H9 (cell line): ENCODE data around the gene MAT2A. TPM values are rescaled to one million over a fixed set of nuclear protein-coding genes. Genes with fewer than 3 reads are reported as not detected.

ENCODE experiments used
- DNase-seq: peaks from one replicate; pipeline ENCODE4 v3.0.0-alpha.2; 2017
- H2AFZ ChIP-seq: one replicate; pipeline ENCODE4 v1.6.1; 2013; ENCODE audit warnings: mild to moderate bottlenecking, low read length, control low read depth, moderate library complexity
- H2AK5ac ChIP-seq: 2 replicates; pipeline ENCODE4 v1.6.1; 2013; ENCODE audit warnings: low read length, control low read depth, mixed read lengths; ENCODE audit not compliant: insufficient read length
- H2BK120ac ChIP-seq: one replicate; pipeline ENCODE4 v1.6.1; 2013; ENCODE audit warnings: low read depth, mild to moderate bottlenecking, low read length, control low read depth, inconsistent platforms; ENCODE audit not compliant: poor library complexity, severe bottlenecking
- H2BK12ac ChIP-seq: 2 replicates; pipeline ENCODE4 v1.6.1; 2013; ENCODE audit warnings: low read length, control low read depth, mixed read lengths, low read depth; ENCODE audit not compliant: insufficient read length
- H2BK15ac ChIP-seq: 2 replicates; pipeline ENCODE4 v1.6.1; 2013; ENCODE audit warnings: low read depth, low read length, control low read depth
- H2BK20ac ChIP-seq: one replicate; pipeline ENCODE4 v1.6.1; 2013; ENCODE audit warnings: low read depth, mild to moderate bottlenecking, low read length, control low read depth, inconsistent platforms; ENCODE audit not compliant: poor library complexity, severe bottlenecking
- H2BK5ac ChIP-seq: 2 replicates; pipeline ENCODE4 v1.6.1; 2013; ENCODE audit warnings: low read length, control low read depth, mixed read lengths; ENCODE audit not compliant: insufficient read length
- H3K14ac ChIP-seq: 2 replicates; pipeline ENCODE4 v1.6.1; 2013; ENCODE audit warnings: low read length, control low read depth; ENCODE audit not compliant: insufficient read depth
- H3K18ac ChIP-seq: 2 replicates; pipeline ENCODE4 v1.6.1; 2013; ENCODE audit warnings: low read depth, mild to moderate bottlenecking, mixed read lengths, low read length, control low read depth; ENCODE audit not compliant: insufficient read length
- H3K23ac ChIP-seq: 2 replicates; pipeline ENCODE4 v1.6.1; 2013; ENCODE audit warnings: low read length, control low read depth, mixed read lengths, low read depth; ENCODE audit not compliant: insufficient read length
- H3K23me2 ChIP-seq: 2 replicates; pipeline ENCODE4 v1.6.1; 2013; ENCODE audit warnings: low read depth, mild to moderate bottlenecking, mixed read lengths, low read length, control low read depth; ENCODE audit not compliant: insufficient read length, poor library complexity, severe bottlenecking
- H3K27ac ChIP-seq: 2 replicates; pipeline ENCODE4 v1.5.1; 2013; ENCODE audit warnings: low read length, control low read depth, mixed read lengths, low read depth; ENCODE audit not compliant: insufficient read length
- H3K27me3 ChIP-seq: 2 replicates; pipeline ENCODE4 v1.6.1; 2013; ENCODE audit warnings: low read length, control low read depth, inconsistent platforms; ENCODE audit not compliant: insufficient read depth
- H3K4ac ChIP-seq: 2 replicates; pipeline ENCODE4 v1.6.1; 2013; ENCODE audit warnings: low read depth, mild to moderate bottlenecking, control low read depth, inconsistent platforms, low read length, moderate library complexity
- H3K4me1 ChIP-seq: 2 replicates; pipeline ENCODE4 v1.6.1; 2013; ENCODE audit warnings: low read length, control low read depth, inconsistent platforms; ENCODE audit not compliant: insufficient read depth
- H3K4me2 ChIP-seq: 2 replicates; pipeline ENCODE4 v1.6.1; 2013; ENCODE audit warnings: low read length, control low read depth, mixed read lengths; ENCODE audit not compliant: insufficient read length, insufficient read depth
- H3K56ac ChIP-seq: 2 replicates; pipeline ENCODE4 v1.6.1; 2013; ENCODE audit warnings: low read depth, mild to moderate bottlenecking, mixed read lengths, low read length, control low read depth; ENCODE audit not compliant: insufficient read length
- H3K79me1 ChIP-seq: 2 replicates; pipeline ENCODE4 v1.6.1; 2013; ENCODE audit warnings: low read depth, mild to moderate bottlenecking, moderate library complexity, low read length, control low read depth, inconsistent platforms; ENCODE audit not compliant: insufficient read depth, poor library complexity, severe bottlenecking
- H3K79me2 ChIP-seq: 2 replicates; pipeline ENCODE4 v1.6.1; 2013; ENCODE audit warnings: low read length, control low read depth, inconsistent platforms; ENCODE audit not compliant: insufficient read depth
- H3K9ac ChIP-seq: 2 replicates; pipeline ENCODE4 v1.6.1; 2013; ENCODE audit warnings: low read length, control low read depth, mixed read lengths; ENCODE audit not compliant: insufficient read length; ENCODE audit errors: extremely low read depth
- H3K9me3 ChIP-seq: one replicate; pipeline ENCODE4 v1.6.1; 2013; ENCODE audit warnings: low read depth, low read length, inconsistent platforms; ENCODE audit not compliant: control insufficient read depth
- H3T11ph ChIP-seq: one replicate; pipeline ENCODE4 v1.6.1; 2013; ENCODE audit warnings: mild to moderate bottlenecking, low read length, control low read depth, inconsistent platforms
- H4K20me1 ChIP-seq: one replicate; pipeline ENCODE4 v1.6.1; 2013; ENCODE audit not compliant: control insufficient read depth, insufficient read length, insufficient read depth
- H4K5ac ChIP-seq: 2 replicates; pipeline ENCODE4 v1.6.1; 2013; ENCODE audit warnings: low read depth, mild to moderate bottlenecking, mixed read lengths, low read length, control low read depth; ENCODE audit not compliant: insufficient read length
- H4K8ac ChIP-seq: replicated peaks from 2 replicates; pipeline ENCODE4 v1.6.1; 2013; ENCODE audit warnings: low read length, control low read depth, mixed read lengths, low read depth; ENCODE audit not compliant: insufficient read length
- H4K91ac ChIP-seq: 2 replicates; pipeline ENCODE4 v1.6.1; 2013; ENCODE audit warnings: low read depth, mild to moderate bottlenecking, moderate library complexity, mixed read lengths, low read length, control low read depth; ENCODE audit not compliant: insufficient read length
- H3K27ac Mint-ChIP-seq, 3 experiments: 2 replicates in 2 of 3; 3 replicates in 1 of 3; pipeline ENCODE4 v1.8.0; 2020 to 2021; ENCODE audit warnings: mixed read lengths in 3 of 3, mild to moderate bottlenecking in 1 of 3, moderate library complexity in 1 of 3
- H3K27me3 Mint-ChIP-seq: 2 replicates; pipeline ENCODE4 v1.8.0; 2021; ENCODE audit warnings: low read depth, mild to moderate bottlenecking, moderate library complexity, mixed read lengths
- H3K36me3 Mint-ChIP-seq, 3 experiments: 2 replicates in 2 of 3; 3 replicates in 1 of 3; pipeline ENCODE4 v1.8.0; 2020 to 2021; ENCODE audit warnings: low read depth in 3 of 3, mixed read lengths in 3 of 3; ENCODE audit not compliant: insufficient read depth in 1 of 3
- H3K4me1 Mint-ChIP-seq, 2 experiments: 2 replicates each; pipeline ENCODE4 v1.8.0; 2020; ENCODE audit warnings: mixed read lengths in 2 of 2
- H3K4me3 Mint-ChIP-seq, 2 experiments: 2 replicates in 1 of 2; 3 replicates in 1 of 2; pipeline ENCODE4 v1.8.0; 2020 to 2021; ENCODE audit warnings: mild to moderate bottlenecking in 2 of 2, mixed read lengths in 2 of 2, moderate library complexity in 1 of 2
- H3K9me3 Mint-ChIP-seq, 2 experiments: 2 replicates in 1 of 2; 3 replicates in 1 of 2; pipeline ENCODE4 v1.8.0; 2020; ENCODE audit warnings: mild to moderate bottlenecking in 2 of 2, mixed read lengths in 2 of 2, moderate library complexity in 1 of 2
- WGBS: extraction: QIAGEN DNeasy Blood & Tissue Kit; methylation state at CpG from one replicate; pipeline ENCODE4 v1.1.7; 2013; ENCODE audit warnings: missing lambda C conversion rate, low lambda C conversion rate, mixed read lengths; ENCODE audit not compliant: insufficient read length; ENCODE audit errors: extremely low coverage; 5-methylcytosine and 5-hydroxymethylcytosine counted together
- total RNA-seq: library from RNA; stranded (reverse); gene quantifications from 2 replicates; pipeline ENCODE4 v1.2.1, GENCODE V29; 2021
- TF ChIP-seq, protein P1 (sequence below): fragments of 200-600 bp; sonication (generic); conservative IDR thresholded peaks from 3 replicates; pipeline ENCODE4 v1.8.0; 2021; ENCODE audit warnings: antibody characterized with exemption, mild to moderate bottlenecking

The MAT2A gene
- total RNA-seq, 1 experiment from 2014 or later, result 459 TPM

DNA sequence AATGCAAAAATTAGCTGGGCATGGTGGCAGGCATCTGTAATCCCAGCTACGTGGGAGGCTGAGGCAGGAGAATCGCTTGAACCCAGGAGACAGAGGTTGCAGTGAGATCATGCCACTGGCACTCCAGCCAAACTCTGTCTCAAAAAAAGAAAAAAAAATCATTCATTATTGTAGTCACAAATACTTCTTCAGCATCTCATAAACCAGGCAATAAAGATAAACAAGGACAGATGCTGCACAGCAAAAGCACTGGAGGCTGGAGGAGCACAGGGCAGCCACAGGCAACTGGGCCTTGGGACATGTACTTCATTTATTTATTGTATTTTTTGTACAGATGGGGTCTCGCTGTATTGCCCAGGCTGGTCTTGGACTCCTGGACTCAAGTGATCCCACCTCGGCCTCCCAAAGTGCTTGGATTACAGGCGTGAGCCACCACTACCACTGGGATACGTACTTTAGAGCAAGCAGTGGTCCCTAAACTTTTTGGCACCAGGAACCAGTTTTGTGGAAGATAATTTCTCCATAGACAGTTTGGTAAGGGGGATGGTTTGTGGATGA lies 16.8 kb upstream of the MAT2A start:
- H3K4me3 Mint-ChIP-seq, result no peak overlapping the region
- H2AFZ ChIP-seq, result no peak overlapping the region
- H2BK12ac ChIP-seq, result no peak overlapping the region
- H3K4me1 ChIP-seq, result 0 out of 2 replicates have a peak, but pooled peaks cover 5% of the 10 kb centered on the region
- H2BK120ac ChIP-seq, result no peak overlapping the region
- no peak for DNase-seq
- H3K36me3 Mint-ChIP-seq, result no peaks in the 10 kb centered on the region
- TF ChIP-seq, protein P1, sequence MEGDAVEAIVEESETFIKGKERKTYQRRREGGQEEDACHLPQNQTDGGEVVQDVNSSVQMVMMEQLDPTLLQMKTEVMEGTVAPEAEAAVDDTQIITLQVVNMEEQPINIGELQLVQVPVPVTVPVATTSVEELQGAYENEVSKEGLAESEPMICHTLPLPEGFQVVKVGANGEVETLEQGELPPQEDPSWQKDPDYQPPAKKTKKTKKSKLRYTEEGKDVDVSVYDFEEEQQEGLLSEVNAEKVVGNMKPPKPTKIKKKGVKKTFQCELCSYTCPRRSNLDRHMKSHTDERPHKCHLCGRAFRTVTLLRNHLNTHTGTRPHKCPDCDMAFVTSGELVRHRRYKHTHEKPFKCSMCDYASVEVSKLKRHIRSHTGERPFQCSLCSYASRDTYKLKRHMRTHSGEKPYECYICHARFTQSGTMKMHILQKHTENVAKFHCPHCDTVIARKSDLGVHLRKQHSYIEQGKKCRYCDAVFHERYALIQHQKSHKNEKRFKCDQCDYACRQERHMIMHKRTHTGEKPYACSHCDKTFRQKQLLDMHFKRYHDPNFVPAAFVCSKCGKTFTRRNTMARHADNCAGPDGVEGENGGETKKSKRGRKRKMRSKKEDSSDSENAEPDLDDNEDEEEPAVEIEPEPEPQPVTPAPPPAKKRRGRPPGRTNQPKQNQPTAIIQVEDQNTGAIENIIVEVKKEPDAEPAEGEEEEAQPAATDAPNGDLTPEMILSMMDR, result no peak
- H4K5ac ChIP-seq, result no peak overlapping the region
- no peaks in the 10 kb centered on the region for H4K20me1 ChIP-seq
- no peaks in the 10 kb centered on the region for H3K27me3 ChIP-seq
- H3K23ac ChIP-seq, result no peak overlapping the region
- no peak overlapping the region for H3K27ac Mint-ChIP-seq
- H3K27me3 Mint-ChIP-seq, result no peaks in the 10 kb centered on the region; the same call in 1 of the 2 replicates
- no peaks in the 10 kb centered on the region for H3K9me3 ChIP-seq
- H3K23me2 ChIP-seq, result no peaks in the 10 kb centered on the region
- H2AK5ac ChIP-seq, result no peak overlapping the region
- no peak overlapping the region for H3K18ac ChIP-seq
- peaks cover 17 to 22% of the 10 kb centered on the region in 2 experiments for H3K4me1 Mint-ChIP-seq
- H4K91ac ChIP-seq, result no peak overlapping the region
- H3K79me1 ChIP-seq, result no peaks in the 10 kb centered on the region
- H3K14ac ChIP-seq, result no peak overlapping the region
- WGBS, result no CpG with 5 or more reads among the region's 6 CpGs
- no peaks in the 10 kb centered on the region for H3K79me2 ChIP-seq
- H3K9me3 Mint-ChIP-seq, result no peaks in the 10 kb centered on the region
- H2BK15ac ChIP-seq, result no peak overlapping the region
- no peak overlapping the region for H3K9ac ChIP-seq
- H3K4ac ChIP-seq, result no peak overlapping the region
- H3K27ac ChIP-seq, result no peak overlapping the region
- no peak overlapping the region for H3T11ph ChIP-seq
- no peak overlapping the region for H4K8ac ChIP-seq
- no peak overlapping the region for H2BK5ac ChIP-seq
- H3K56ac ChIP-seq, result no peak overlapping the region
- H2BK20ac ChIP-seq, result no peak overlapping the region
- H3K4me2 ChIP-seq, result no peak overlapping the region
